Osteocyte (in vitro differentiated cells): ENCODE results near the gene CA7. TPM values are rescaled to one million over a fixed set of nuclear protein-coding genes. Genes with fewer than 3 reads are reported as not detected.
A peak's percentile ranks its signal among the peaks of the same experiment; 100 is the strongest.

Experiments
- DNase-seq: peaks from one replicate; pipeline ENCODE4 v3.0.0; 2021; ENCODE audit warnings: mixed read lengths; ENCODE audit not compliant: unreplicated experiment; ENCODE audit errors: extremely low spot score
- H3K27ac Mint-ChIP-seq: one replicate; pipeline ENCODE4 v1.8.0; 2021; ENCODE audit warnings: mild to moderate bottlenecking, mixed read lengths; ENCODE audit not compliant: unreplicated experiment
- H3K27me3 Mint-ChIP-seq: one replicate; pipeline ENCODE4 v1.8.0; 2021; ENCODE audit warnings: mixed read lengths; ENCODE audit not compliant: unreplicated experiment
- H3K36me3 Mint-ChIP-seq: one replicate; pipeline ENCODE4 v1.8.0; 2021; ENCODE audit warnings: mixed read lengths; ENCODE audit not compliant: unreplicated experiment
- H3K4me1 Mint-ChIP-seq: one replicate; pipeline ENCODE4 v1.8.0; 2021; ENCODE audit warnings: mixed read lengths; ENCODE audit not compliant: unreplicated experiment
- H3K4me3 Mint-ChIP-seq: one replicate; pipeline ENCODE4 v1.8.0; 2021; ENCODE audit warnings: mild to moderate bottlenecking, moderate library complexity, mixed read lengths; ENCODE audit not compliant: unreplicated experiment
- H3K9me3 Mint-ChIP-seq: one replicate; pipeline ENCODE4 v1.8.0; 2021; ENCODE audit warnings: mixed read lengths; ENCODE audit not compliant: unreplicated experiment
- total RNA-seq: library from RNA; stranded (reverse); gene quantifications from 2 replicates; pipeline ENCODE4 v1.2.1, GENCODE V29; 2021
- TF ChIP-seq, protein P1 (sequence below): fragments of 200-600 bp; sonication (generic); IDR thresholded peaks from 2 replicates; pipeline ENCODE4 v1.5.0; 2021; ENCODE audit warnings: antibody characterized with exemption, mild to moderate bottlenecking, moderate library complexity

Gene CA7
- total RNA-seq, 1 donor from 2014 or later, result not detected

DNA sequence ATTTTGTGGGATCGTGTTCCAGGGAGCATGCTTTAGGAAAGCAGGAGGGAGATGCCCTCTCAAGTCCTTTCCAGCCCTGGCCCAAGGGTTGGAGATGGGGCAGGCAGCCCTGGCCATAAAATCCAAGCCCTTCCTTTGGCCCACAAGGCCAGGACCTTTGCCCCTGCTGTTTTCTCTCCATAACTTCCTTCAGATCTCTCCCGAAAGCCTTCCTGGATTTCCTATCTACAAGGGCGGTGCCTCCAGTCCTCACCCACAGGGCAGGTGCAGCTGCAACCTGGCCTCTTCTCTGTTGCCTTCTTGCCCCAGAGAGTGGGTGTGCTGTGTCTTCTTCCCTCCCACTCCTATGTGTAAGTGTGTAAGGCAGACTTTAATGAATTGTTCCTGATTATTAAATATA, 27.6 kb downstream of the CA7 start:
- Mint-ChIP-seq H3K4me1 (peaks cover 26% of the 10 kb centered on the region), H3K27me3 (no peaks in the 10 kb centered on the region), H3K27ac (no peak overlapping the region), H3K36me3 (no peaks in the 10 kb centered on the region), H3K4me3 (no peak overlapping the region), H3K9me3 (no peaks in the 10 kb centered on the region)
- no peak for DNase-seq
- TF ChIP-seq, protein P1, sequence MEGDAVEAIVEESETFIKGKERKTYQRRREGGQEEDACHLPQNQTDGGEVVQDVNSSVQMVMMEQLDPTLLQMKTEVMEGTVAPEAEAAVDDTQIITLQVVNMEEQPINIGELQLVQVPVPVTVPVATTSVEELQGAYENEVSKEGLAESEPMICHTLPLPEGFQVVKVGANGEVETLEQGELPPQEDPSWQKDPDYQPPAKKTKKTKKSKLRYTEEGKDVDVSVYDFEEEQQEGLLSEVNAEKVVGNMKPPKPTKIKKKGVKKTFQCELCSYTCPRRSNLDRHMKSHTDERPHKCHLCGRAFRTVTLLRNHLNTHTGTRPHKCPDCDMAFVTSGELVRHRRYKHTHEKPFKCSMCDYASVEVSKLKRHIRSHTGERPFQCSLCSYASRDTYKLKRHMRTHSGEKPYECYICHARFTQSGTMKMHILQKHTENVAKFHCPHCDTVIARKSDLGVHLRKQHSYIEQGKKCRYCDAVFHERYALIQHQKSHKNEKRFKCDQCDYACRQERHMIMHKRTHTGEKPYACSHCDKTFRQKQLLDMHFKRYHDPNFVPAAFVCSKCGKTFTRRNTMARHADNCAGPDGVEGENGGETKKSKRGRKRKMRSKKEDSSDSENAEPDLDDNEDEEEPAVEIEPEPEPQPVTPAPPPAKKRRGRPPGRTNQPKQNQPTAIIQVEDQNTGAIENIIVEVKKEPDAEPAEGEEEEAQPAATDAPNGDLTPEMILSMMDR, result no peak

DNA sequence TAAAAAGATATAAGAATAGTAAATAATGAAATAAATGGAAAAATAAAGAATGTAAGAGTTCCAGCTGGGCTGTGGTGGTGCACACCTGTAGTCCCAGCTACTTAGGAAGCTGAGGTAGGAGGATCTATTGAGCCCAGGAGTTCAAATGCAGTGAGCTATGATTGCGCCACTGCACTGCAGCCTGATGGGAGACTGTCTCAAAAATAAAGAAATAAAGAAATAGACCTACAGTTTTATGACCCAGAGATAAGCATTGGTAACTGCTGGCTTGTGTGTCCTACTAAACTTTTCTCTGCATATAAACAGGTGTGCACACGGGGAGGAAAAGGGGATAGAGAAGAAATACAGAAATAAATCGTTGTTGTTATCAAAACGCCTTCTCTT, 28.3 kb downstream of the CA7 start:
- Mint-ChIP-seq H3K4me1 (peaks cover 26% of the 10 kb centered on the region), H3K9me3 (no peaks in the 10 kb centered on the region), H3K4me3 (peak overlapping the region; percentile 74), H3K27me3 (no peaks in the 10 kb centered on the region), H3K36me3 (no peaks in the 10 kb centered on the region), H3K27ac (peak overlapping the region; percentile 82)
- TF ChIP-seq, protein P1, result no peak
- DNase-seq, result no peak

- peaks cover 30% of the 10 kb centered on the region for H3K4me1 Mint-ChIP-seq
- H3K27me3 Mint-ChIP-seq, result no peaks in the 10 kb centered on the region
- H3K9me3 Mint-ChIP-seq, result no peaks in the 10 kb centered on the region
- H3K4me3 Mint-ChIP-seq, result peak overlapping the region; percentile 74
- peak; percentile 97 for DNase-seq
- H3K36me3 Mint-ChIP-seq, result no peaks in the 10 kb centered on the region
- H3K27ac Mint-ChIP-seq, result peak overlapping the region; percentile 82
- TF ChIP-seq, protein P1, result peak; percentile 96
Measured at GRCh38 chr16:66872943-66873684, 28.9 kb downstream of the CA7 start.

GRCh38 chr16:66873685-66874055, 29.5 kb downstream of the CA7 start:
- DNase-seq, result no peak
- TF ChIP-seq, protein P1, result no peak
- H3K4me1 Mint-ChIP-seq, result peaks cover 35% of the 10 kb centered on the region
- H3K27me3 Mint-ChIP-seq, result no peaks in the 10 kb centered on the region
- H3K27ac Mint-ChIP-seq, result peak overlapping the region; percentile 90
- no peaks in the 10 kb centered on the region for H3K9me3 Mint-ChIP-seq
- no peaks in the 10 kb centered on the region for H3K36me3 Mint-ChIP-seq
- no peak overlapping the region for H3K4me3 Mint-ChIP-seq

DNA sequence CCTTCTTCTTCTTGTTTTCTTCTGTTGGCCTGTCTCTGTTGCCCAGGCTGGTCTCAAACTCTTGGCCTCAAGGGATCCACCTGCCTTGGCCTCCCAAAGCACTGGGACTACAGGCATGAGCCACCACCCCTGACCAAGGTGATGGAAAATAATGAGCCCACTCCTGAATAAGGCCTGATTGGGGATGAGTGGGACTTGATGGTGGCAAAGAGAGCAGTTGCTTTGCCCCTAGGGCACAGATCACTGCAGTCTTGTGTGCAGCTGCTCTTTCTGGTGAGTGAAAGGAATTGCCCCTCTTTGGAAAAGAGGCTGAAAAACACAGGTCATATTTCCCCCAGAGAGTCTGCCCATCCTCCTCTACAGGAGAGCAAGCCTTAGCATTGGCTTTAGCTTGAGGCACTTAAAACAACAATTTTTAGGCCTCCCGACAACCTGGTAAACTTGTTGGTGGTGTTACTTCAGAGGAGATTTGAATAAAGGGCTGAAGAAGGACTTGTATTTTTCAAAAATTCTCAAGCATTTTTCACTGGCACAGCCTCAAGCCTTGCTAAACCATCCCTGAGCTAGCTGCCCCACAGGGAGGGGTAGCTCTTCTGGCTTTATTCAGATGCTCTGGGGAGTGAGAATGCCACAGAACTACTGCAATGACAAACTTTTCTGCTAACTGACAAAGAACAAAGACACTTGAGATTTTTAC, 30.0 kb downstream of the CA7 start:
- TF ChIP-seq, protein P1, result no peak
- no peaks in the 10 kb centered on the region for H3K9me3 Mint-ChIP-seq
- peaks cover 36% of the 10 kb centered on the region for H3K4me1 Mint-ChIP-seq
- no peak for DNase-seq
- peak overlapping the region; percentile 90 for H3K27ac Mint-ChIP-seq
- H3K27me3 Mint-ChIP-seq, result no peaks in the 10 kb centered on the region
- H3K4me3 Mint-ChIP-seq, result no peak overlapping the region
- no peaks in the 10 kb centered on the region for H3K36me3 Mint-ChIP-seq
